ENCODE results near the gene NOTUM. TPM values are rescaled to one million over a fixed set of nuclear protein-coding genes. Genes with fewer than 3 reads are reported as not detected.

The NOTUM gene
- total RNA-seq, 2 experiments from 2014 or later = 0.88 to 4.4 TPM

DNA sequence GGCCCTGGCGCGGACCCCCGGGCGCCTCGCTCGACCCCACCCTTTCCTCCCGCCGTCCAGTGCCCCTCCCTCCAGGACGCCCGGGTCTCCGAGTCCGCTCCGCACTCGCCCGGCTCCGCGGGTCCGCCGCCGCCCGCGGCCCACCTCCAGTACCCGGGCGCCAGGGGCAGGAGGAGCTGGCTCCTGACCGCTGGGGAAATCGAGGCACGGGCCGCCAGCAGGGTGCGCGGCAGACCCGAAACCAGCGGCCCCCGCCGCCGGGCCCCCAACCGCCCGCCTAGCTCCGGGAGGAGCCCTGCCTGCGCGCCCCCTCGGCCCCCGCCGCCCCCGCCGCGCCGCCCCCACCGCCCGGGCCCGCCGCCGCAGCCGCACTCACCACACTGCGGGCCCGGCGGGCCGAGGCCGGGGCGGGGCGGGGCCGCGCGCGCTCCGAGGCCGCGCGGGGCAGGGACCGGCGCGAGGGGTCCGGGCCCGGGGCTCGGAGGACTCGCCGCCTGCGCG is 33.8 kb downstream of the NOTUM start:
- BruUV-seq (replicated peaks) = no TSS peak

DNA sequence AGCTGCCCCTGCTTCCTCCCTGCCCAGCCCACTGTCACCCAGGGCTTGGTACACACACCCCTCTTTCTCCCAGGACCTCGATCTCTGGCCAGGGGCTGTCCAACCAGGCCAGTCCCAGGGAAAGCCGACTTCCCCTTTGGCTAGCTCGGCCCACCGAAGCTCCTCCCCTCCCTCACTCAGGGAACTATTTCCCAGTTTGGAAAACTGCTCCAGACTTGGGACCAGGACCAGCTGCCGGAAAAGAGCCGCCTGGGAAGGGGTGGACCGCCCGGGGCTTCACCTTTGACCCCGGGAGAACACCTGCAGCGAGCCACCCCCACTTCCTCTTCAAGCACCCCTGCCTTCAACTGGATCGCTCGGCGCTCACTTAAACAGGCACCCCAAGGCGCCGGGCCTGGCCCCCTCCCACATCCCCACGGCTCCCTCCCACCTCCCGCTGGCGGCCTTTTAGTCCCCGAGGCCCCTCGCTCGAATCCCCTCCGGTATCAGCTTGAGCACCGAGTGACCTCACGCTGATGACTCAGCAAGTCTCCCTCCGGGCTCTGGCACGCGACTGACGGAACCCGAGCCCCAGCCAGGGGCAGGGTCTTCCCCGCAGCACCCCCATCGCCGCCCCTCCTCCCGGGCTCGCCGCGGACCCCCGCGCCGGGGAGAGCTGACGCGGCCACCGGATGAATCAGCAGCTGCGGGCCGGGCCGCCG is 34.4 kb downstream of the NOTUM start:
- H2AFZ ChIP-seq (ENCODE audit: low read length) = peak overlapping the region; percentile 0; the same call in 1 of the 2 replicates
- H3K79me2 ChIP-seq (ENCODE audit: insufficient read depth, low read depth, low read length) = peaks cover 37% of the 10 kb centered on the region
- intact Hi-C loops (cut with micrococcal nuclease; ENCODE audit: unreplicated experiment) = loop anchor here (2.0 kb wide), 2 partner anchors 56 to 214 kb away; partner anchors contain the start of genes ARHGDIA and SLC25A10

More for the DNA sequence above, 33.8 kb downstream of the NOTUM start:
- H3K36me3 ChIP-seq (ENCODE audit: insufficient read depth, low read length) = peaks cover 7% of the 10 kb centered on the region; the same call in 1 of the 2 replicates
- intact Hi-C loops (cut with micrococcal nuclease; ENCODE audit: unreplicated experiment) = loop anchor here (2.0 kb wide), 2 partner anchors 56 to 214 kb away; partner anchors contain the start of genes ARHGDIA and SLC25A10
- POLR2A ChIA-PET = interaction anchor here (1.1 to 1.7 kb wide), 3 partner anchors 10 to 111 kb away, joined by 3 to 5 read pairs (median 4); partner anchors contain the start of gene DCXR
- H3K4me1 ChIP-seq (ENCODE audit: insufficient read depth, low read length, poor library complexity, severe bottlenecking) = peaks cover 34% of the 10 kb centered on the region
- TF ChIP-seq, protein P1, sequence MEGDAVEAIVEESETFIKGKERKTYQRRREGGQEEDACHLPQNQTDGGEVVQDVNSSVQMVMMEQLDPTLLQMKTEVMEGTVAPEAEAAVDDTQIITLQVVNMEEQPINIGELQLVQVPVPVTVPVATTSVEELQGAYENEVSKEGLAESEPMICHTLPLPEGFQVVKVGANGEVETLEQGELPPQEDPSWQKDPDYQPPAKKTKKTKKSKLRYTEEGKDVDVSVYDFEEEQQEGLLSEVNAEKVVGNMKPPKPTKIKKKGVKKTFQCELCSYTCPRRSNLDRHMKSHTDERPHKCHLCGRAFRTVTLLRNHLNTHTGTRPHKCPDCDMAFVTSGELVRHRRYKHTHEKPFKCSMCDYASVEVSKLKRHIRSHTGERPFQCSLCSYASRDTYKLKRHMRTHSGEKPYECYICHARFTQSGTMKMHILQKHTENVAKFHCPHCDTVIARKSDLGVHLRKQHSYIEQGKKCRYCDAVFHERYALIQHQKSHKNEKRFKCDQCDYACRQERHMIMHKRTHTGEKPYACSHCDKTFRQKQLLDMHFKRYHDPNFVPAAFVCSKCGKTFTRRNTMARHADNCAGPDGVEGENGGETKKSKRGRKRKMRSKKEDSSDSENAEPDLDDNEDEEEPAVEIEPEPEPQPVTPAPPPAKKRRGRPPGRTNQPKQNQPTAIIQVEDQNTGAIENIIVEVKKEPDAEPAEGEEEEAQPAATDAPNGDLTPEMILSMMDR (conservative IDR thresholded peaks at IDR 0.05; ENCODE audit: low read length) = no peak
- no peak for TF ChIP-seq EZH2phosphoT487 (IDR thresholded peaks at IDR 0.05; ENCODE audit: borderline replicate concordance, low read depth, low read length)
- no peaks in the 10 kb centered on the region for H3K9me3 ChIP-seq (ENCODE audit: low read length)
- CTCF ChIA-PET (ENCODE audit: unreplicated experiment) = interaction anchor here (0.6 kb wide), 1 partner anchor 224 kb away, joined by 4 read pairs; the partner anchor contains the start of gene MRPL12
- H3K4me3 ChIP-seq (ENCODE audit: low read depth, low read length, poor library complexity, severe bottlenecking) = peak overlapping the region; percentile 80
- no peaks in the 10 kb centered on the region for H4K20me1 ChIP-seq (ENCODE audit: insufficient read depth, low read length)
- H3K79me2 ChIP-seq (ENCODE audit: insufficient read depth, low read depth, low read length) = peaks cover 37% of the 10 kb centered on the region
- H3K27ac ChIP-seq (ENCODE audit: low read depth, low read length, poor library complexity, severe bottlenecking) = peak overlapping the region; percentile 60
- H2AFZ ChIP-seq (ENCODE audit: low read length) = peak overlapping the region; percentile 0; the same call in 1 of the 2 replicates
- DNase-seq (ENCODE audit: low spot score) = peak; percentile 18
- no peaks in the 10 kb centered on the region for H3K9me2 ChIP-seq (ENCODE audit: insufficient read depth, low read length)
- H3K4me2 ChIP-seq (ENCODE audit: low read length) = peak overlapping the region; percentile 85

More for the DNA sequence above, 34.4 kb downstream of the NOTUM start:
- Histone ChIP-seq H3K4me2 (ENCODE audit: low read length) (peak overlapping the region; percentile 85), H4K20me1 (ENCODE audit: insufficient read depth, low read length) (no peaks in the 10 kb centered on the region), H3K27ac (ENCODE audit: low read depth, low read length, poor library complexity, severe bottlenecking) (peak overlapping the region; percentile 60), H3K36me3 (ENCODE audit: insufficient read depth, low read length) (peaks cover 11% of the 10 kb centered on the region; the same call in 1 of the 2 replicates), H3K4me1 (ENCODE audit: insufficient read depth, low read length, poor library complexity, severe bottlenecking) (peaks cover 34% of the 10 kb centered on the region), H3K4me3 (ENCODE audit: low read depth, low read length, poor library complexity, severe bottlenecking) (peak overlapping the region; percentile 80), H3K9me3 (ENCODE audit: low read length) (no peaks in the 10 kb centered on the region), H3K9me2 (ENCODE audit: insufficient read depth, low read length) (no peaks in the 10 kb centered on the region)
- ChIA-PET CTCF (ENCODE audit: unreplicated experiment) (no interaction called here), POLR2A (interaction anchor here (0.8 to 2.5 kb wide), 4 partner anchors 10 to 173 kb away, joined by 3 to 8 read pairs (median 4); partner anchors contain the start of gene DCXR)
- DNase-seq (ENCODE audit: low spot score) = peak; percentile 70
- TF ChIP-seq, protein P1 (conservative IDR thresholded peaks at IDR 0.05; ENCODE audit: low read length) = no peak
- no peak for TF ChIP-seq EZH2phosphoT487 (IDR thresholded peaks at IDR 0.05; ENCODE audit: borderline replicate concordance, low read depth, low read length)
- no TSS peak for BruUV-seq (replicated peaks)
